ENCODE results near the gene CDH5.

DNA sequence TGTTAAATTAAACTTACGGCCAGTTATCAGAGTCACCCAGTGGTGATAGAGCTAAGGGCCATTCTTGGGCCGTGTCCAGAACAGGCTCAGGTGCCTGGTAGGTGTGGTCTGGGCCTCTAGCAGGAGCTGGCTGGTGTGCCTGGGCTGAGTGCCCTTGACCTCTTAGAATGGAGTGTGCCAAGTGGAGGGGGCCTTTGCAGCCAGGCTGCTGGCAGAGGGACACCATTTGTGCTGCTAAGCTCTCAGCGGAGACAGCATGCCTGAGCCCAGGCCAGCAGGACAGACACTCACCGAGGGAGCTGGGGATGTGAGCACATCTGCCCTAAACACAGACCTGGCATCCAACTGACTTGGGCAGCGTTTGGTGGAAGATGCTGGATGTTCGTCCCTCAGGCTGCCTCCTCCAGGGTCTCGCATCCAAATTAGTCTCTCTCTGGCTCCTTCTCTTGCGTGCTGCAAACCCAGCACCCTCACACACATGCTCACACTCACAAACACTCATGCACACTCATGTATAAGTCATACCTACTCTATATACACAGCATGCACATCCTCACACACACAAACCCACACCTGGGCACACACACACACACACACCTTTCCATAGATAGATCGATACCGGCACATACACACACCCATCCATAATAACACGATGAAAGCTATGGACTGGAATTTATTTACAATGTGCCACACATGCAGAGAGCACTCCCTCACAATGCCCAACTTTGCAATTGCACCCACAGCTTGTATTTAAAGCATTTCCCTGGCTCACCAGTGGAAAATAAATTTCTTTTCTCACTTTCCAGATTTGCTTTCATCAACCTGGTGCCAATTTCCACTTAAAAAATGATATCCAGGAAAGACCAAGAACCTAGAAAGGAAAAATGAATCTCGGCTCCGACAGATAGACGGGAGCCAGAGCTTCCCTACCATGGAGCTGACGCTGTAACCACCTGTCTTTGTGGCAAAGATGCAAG lies 33.6 kb upstream of the CDH5 start:
- TF ChIP-seq, protein P1, sequence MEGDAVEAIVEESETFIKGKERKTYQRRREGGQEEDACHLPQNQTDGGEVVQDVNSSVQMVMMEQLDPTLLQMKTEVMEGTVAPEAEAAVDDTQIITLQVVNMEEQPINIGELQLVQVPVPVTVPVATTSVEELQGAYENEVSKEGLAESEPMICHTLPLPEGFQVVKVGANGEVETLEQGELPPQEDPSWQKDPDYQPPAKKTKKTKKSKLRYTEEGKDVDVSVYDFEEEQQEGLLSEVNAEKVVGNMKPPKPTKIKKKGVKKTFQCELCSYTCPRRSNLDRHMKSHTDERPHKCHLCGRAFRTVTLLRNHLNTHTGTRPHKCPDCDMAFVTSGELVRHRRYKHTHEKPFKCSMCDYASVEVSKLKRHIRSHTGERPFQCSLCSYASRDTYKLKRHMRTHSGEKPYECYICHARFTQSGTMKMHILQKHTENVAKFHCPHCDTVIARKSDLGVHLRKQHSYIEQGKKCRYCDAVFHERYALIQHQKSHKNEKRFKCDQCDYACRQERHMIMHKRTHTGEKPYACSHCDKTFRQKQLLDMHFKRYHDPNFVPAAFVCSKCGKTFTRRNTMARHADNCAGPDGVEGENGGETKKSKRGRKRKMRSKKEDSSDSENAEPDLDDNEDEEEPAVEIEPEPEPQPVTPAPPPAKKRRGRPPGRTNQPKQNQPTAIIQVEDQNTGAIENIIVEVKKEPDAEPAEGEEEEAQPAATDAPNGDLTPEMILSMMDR (IDR thresholded peaks at IDR 0.05) = no peak
- no peak for TF ChIP-seq POLR2A (IDR thresholded peaks at IDR 0.05)

Measured in body of pancreas (tissue), 4 donors.